Heart left ventricle (tissue), 16 donors: ENCODE data around the gene LPAR3. TPM values are rescaled to one million over a fixed set of nuclear protein-coding genes. Genes with fewer than 3 reads are reported as not detected.
"Not testable (repeated sequence)": the region's sequence is repeated elsewhere in the genome, so short reads cannot be mapped to it uniquely, and the experiment has no call there.

Source experiments
- ATAC-seq, 4 donors: fragments of 200-7000 bp; cut with Tn5 transposase; one replicate each; pipeline ENCODE4 v1.9.1; 2020 to 2022; ENCODE audit warnings: moderate library complexity in 4 of 4, mild to moderate bottlenecking in 3 of 4, moderate number of reproducible peaks in 1 of 4
- DNase-seq, 5 donors: peaks; one replicate each; pipeline ENCODE4 v3.0.0-alpha.2; 2020
- H3K27ac ChIP-seq, 12 donors: fragments of 200-600 bp; sonication (generic) in 4 of 12; one replicate each; pipeline versions ENCODE4 v1.5.0 to v1.8.0; 2016 to 2022; ENCODE audit warnings: mild to moderate bottlenecking in 2 of 12
- H3K27me3 ChIP-seq, 9 donors: fragments of 200-600 bp; sonication (generic) in 2 of 9; one replicate each; pipeline versions ENCODE4 v1.5.1 to v1.8.0; 2016 to 2022; ENCODE audit warnings: mild to moderate bottlenecking in 3 of 9
- H3K36me3 ChIP-seq, 9 donors: fragments of 200-600 bp; sonication (generic) in 2 of 9; one replicate each; pipeline versions ENCODE4 v1.5.0 to v1.8.0; 2018 to 2022; ENCODE audit warnings: mild to moderate bottlenecking in 2 of 9
- H3K4me1 ChIP-seq, 12 donors: fragments of 200-600 bp; sonication (generic) in 4 of 12; one replicate each; pipeline versions ENCODE4 v1.5.0 to v1.8.0; 2016 to 2022; ENCODE audit warnings: mild to moderate bottlenecking in 3 of 12
- H3K4me3 ChIP-seq, 12 donors: fragments of 200-600 bp; sonication (generic) in 4 of 12; one replicate each; pipeline versions ENCODE4 v1.5.0 to v1.8.0; 2017 to 2022; ENCODE audit warnings: mild to moderate bottlenecking in 9 of 12, moderate library complexity in 4 of 12
- H3K9me3 ChIP-seq, 12 donors: fragments of 200-600 bp; sonication (generic) in 4 of 12; one replicate each; pipeline versions ENCODE4 v1.5.0 to v1.8.0; 2016 to 2022; ENCODE audit warnings: mild to moderate bottlenecking in 1 of 12
- POLR2A ChIP-seq, 2 donors: fragments of 450-650 bp; IDR thresholded peaks; one replicate each; pipeline ENCODE4 v1.6.1; 2017; ENCODE audit warnings: antibody characterized with exemption in 2 of 2, mild to moderate bottlenecking in 2 of 2, moderate library complexity in 2 of 2
- WGBS, 4 donors: extraction: QIAGEN DNeasy Blood & Tissue Kit in 2 of 4; methylation state at CpG; one replicate each; pipeline versions ENCODE4 v1.1.5 to v1.1.7; 2013 to 2018; 5-methylcytosine and 5-hydroxymethylcytosine counted together
- intact Hi-C, 10 donors: fragments of 100-400 bp; cut with DNase I; formaldehyde crosslinking; loops; one replicate each; pipeline versions ENCODE4 v1.11.1 to v1.14.2; 2022
- polyA plus RNA-seq, 2 donors: library from polyadenylated mRNA; stranded (reverse); fragments of 200-250 nt; gene quantifications; one replicate each; pipeline ENCODE4 v1.2.3, GENCODE V29; 2013
- total RNA-seq, 9 donors: library from RNA; depleted of rRNA in 2 of 9; stranded (reverse); fragments of >200 nt in 2 of 9; fragmentation: NEBNext Ultra II Directional in 3 of 9; extraction: Animal tissue kit (Norgen Biotek cat#: 25700) in 3 of 9; gene quantifications; one replicate each; pipeline versions ENCODE4 v1.1.0 to v1.2.4, GENCODE V29; 2016 to 2023
- TF ChIP-seq, protein P1 (sequence below), 12 donors: fragments of 200-600 bp; sonication (generic) in 4 of 12; IDR thresholded peaks; one replicate each; pipeline versions ENCODE4 v1.5.0 to v1.8.0; 2018 to 2022; ENCODE audit warnings: antibody characterized with exemption in 12 of 12, mild to moderate bottlenecking in 5 of 12
- donor health status: ischemic (EF 13 %, LVEDD 7.1; RV severe dilation, severe dysfunction).
- donor health status: healthy with polysubstance abuse.
- donor health status: DM: no; HTN: yes; CAD: no.
- donor health status: DM: no; HTN: no; CAD: no.
- donor health status: ischemic (EF 25% LVEDD 6.9; RV normal size, moderate dysfunction).
- donor health status: ischemic (EF 25% LVEDD 5.7; RV mildly dilated, moderate dysfunction).
- donor health status: healthy.
- donor health status: DM: yes; HTN: yes; CAD: no.
- donor health status: ischemic (EF 35%, LVEDD 5.7; RV mildly dilated, moderate dysfunction).
- donor health status: nonischemic (EF 11% LVEDD 7.7; RV severe dilation, severe dysfunction).
- donor health status: DM: yes; HTN: yes; CAD: no.
- donor health status: PGD.
- donor health status: ischemic (EF 29% LVEDD 5.4; RV normal size, mild dysfunction).
- donor health status: nonischemic (EF 23%, LVEDD 6.1; RV moderate dilation, normal function).

The LPAR3 gene
- total and polyA plus RNA-seq, 11 donors, result 5.9 to 25.0 (median 11.5) TPM

DNA sequence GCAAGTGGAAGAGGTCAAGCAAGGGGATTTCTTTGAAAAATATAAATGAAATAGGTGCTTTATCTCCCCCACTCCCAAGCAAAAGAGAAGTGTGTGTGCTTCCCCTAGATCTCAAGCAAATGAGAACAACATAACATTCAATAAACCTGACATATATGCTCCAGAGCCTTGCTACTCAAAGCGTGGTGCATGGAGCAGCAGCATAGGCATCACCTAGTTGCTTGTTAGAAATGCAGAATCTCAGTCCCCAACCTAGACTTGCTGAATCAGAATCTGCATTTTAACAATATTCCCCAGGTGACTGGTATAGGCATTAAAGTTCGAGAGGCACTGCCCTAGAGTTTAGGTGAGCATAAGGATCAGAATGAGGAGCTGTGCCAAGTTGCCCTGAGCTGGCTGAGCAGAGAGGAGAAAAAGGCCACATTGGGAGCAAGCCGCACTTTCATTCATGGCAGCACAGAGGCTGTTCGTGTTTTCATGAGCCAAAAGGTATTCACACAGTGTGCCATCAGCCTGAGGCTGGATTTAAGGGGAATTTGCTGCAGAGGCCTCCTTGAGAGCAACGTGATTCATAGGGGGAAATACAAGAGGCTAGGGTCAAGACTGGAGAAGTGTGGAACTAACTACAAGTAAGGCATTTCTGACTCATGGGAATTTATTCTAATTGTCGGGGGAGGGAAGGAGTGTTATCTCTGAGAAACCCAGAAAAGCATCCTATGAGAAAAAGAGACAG is 14.3 kb upstream of the LPAR3 start:
- ATAC-seq (no peak), DNase-seq (no peak)
- WGBS, 4 donors, result 65 to 77% (median 70%) methylated on average over 6 of the region's 6 CpGs
- H3K4me1 ChIP-seq, result no peaks in the 10 kb centered on the region
- TF ChIP-seq, protein P1, sequence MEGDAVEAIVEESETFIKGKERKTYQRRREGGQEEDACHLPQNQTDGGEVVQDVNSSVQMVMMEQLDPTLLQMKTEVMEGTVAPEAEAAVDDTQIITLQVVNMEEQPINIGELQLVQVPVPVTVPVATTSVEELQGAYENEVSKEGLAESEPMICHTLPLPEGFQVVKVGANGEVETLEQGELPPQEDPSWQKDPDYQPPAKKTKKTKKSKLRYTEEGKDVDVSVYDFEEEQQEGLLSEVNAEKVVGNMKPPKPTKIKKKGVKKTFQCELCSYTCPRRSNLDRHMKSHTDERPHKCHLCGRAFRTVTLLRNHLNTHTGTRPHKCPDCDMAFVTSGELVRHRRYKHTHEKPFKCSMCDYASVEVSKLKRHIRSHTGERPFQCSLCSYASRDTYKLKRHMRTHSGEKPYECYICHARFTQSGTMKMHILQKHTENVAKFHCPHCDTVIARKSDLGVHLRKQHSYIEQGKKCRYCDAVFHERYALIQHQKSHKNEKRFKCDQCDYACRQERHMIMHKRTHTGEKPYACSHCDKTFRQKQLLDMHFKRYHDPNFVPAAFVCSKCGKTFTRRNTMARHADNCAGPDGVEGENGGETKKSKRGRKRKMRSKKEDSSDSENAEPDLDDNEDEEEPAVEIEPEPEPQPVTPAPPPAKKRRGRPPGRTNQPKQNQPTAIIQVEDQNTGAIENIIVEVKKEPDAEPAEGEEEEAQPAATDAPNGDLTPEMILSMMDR (IDR thresholded peaks at IDR 0.05), result no peak
- TF ChIP-seq POLR2A (IDR thresholded peaks at IDR 0.05), result no peak
- H3K4me3 ChIP-seq, result no peak overlapping the region
- H3K36me3 ChIP-seq, result no peaks in the 10 kb centered on the region
- no peaks in the 10 kb centered on the region for H3K27me3 ChIP-seq
- intact Hi-C loops, result no loop called here
- peaks cover 0 to 5% (median 0%) of the 10 kb centered on the region in 12 donors for H3K9me3 ChIP-seq
- H3K27ac ChIP-seq, result no peak overlapping the region

DNA sequence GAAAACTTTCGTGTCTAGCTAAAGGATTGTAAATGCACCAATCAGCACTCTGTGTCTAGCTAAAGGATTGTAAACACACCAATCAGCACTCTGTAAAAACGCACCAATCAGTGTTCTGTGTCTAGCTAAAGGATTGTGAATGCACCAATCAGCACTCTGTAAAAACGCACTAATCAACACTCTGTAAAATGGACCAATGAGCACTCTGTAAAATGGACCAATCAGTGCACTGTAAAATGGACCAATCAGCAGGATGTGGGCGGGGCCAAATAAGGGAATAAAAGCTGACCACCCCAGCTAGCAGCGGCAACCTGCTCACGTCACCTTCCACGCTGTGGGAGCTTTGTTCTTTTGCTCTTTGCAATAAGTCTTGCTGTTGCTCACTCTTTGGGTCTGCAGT is 9.7 kb upstream of the LPAR3 start:
- H3K36me3 ChIP-seq, intact Hi-C loops, H3K27ac ChIP-seq, H3K9me3 ChIP-seq, H3K27me3 ChIP-seq, H3K4me1 ChIP-seq, H3K4me3 ChIP-seq, ATAC-seq, DNase-seq: not testable (repeated sequence)
- WGBS, 4 donors, result 68 to 83% (median 76%) methylated on average over 7 of the region's 7 CpGs

DNA sequence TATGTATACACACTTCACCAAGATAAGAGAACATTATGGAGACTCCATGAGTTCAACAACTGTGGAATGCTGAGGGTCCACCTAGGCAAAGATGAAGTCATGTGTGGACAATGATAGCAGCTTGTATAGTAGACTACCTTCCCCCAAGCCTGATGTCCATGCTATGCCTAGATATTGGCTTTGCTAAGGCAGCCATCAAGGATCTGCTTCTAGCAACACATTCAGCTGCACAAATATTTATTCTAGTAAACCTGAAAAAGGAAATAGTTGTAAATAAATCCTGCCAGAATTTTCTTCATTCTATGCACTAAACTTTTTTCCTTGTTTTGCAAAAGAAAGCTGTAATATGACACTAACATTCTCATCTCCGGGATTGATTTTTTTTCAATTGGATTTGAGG is 7.0 kb upstream of the LPAR3 start:
- WGBS, 4 donors, result 84 to 91% (median 89%) methylated on average over 1 of the region's 1 CpG
- ATAC-seq (no peak), DNase-seq (no peak)
- peaks cover 0 to 5% (median 0%) of the 10 kb centered on the region in 12 donors for H3K9me3 ChIP-seq
- H3K27me3 ChIP-seq, result peaks cover 0 to 6% (median 0%) of the 10 kb centered on the region in 9 donors
- intact Hi-C loops, result no loop called here
- H3K27ac ChIP-seq, result no peak overlapping the region
- H3K4me3 ChIP-seq, result no peak overlapping the region
- TF ChIP-seq, protein P1 (IDR thresholded peaks at IDR 0.05), result no peak
- no peak for TF ChIP-seq POLR2A (IDR thresholded peaks at IDR 0.05)
- H3K36me3 ChIP-seq, result no peaks in the 10 kb centered on the region
- H3K4me1 ChIP-seq, result no peaks in the 10 kb centered on the region

DNA sequence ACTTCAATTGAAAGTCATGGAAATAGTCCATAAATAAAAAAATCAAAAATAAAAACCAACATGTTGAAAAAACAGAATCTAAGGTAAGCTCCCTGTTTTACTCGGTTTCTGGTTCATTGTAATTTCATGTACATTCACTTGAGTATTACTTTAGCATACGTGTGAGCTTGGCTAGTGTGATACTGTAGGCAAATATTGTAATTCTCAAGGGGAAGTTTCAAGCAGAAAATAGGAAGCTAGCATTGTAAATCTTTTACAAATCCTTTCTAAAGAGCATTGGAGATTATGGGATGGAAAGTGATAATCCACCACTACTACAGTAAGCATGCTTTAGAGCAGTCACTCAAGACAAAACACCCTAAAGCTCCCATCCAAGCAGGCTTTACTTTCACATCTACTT is 3.3 kb upstream of the LPAR3 start:
- no peak overlapping the region for H3K27ac ChIP-seq
- no peak for DNase-seq
- peaks cover 0 to 38% (median 7%) of the 10 kb centered on the region in 9 donors for H3K27me3 ChIP-seq
- TF ChIP-seq, protein P1 (IDR thresholded peaks at IDR 0.05), result no peak
- TF ChIP-seq POLR2A (IDR thresholded peaks at IDR 0.05), result no peak
- H3K36me3 ChIP-seq, result no peaks in the 10 kb centered on the region
- 70 to 79% (median 74%) methylated on average over 2 of the region's 2 CpGs for WGBS, 4 donors
- H3K4me3 ChIP-seq, result no peak overlapping the region
- no peaks in the 10 kb centered on the region for H3K9me3 ChIP-seq
- peaks cover 0 to 11% (median 0%) of the 10 kb centered on the region in 12 donors for H3K4me1 ChIP-seq
- intact Hi-C loops, result no loop called here
- no peak for ATAC-seq
